SK-N-SH treated with all-trans-retinoic acid at 6 μM for 48 hours (cell line): Measurements from ENCODE around the gene TOM1L1.

Experiments used
- ARNTL ChIP-seq: fragments of 450-650 bp; formaldehyde crosslinking; IDR thresholded peaks from 2 replicates; pipeline ENCODE4 v1.5.0; 2020; ENCODE audit warnings: low read depth, mild to moderate bottlenecking, moderate library complexity, borderline replicate concordance
- ESRRG ChIP-seq: fragments of 250-450 bp; sonication (Bioruptor Pico); IDR thresholded peaks from 2 replicates; pipeline ENCODE4 v1.6.1; 2021; ENCODE audit warnings: mild to moderate bottlenecking
- RARB ChIP-seq: fragments of 250-450 bp; sonication (Bioruptor Pico); IDR thresholded peaks from 2 replicates; pipeline ENCODE4 v1.8.0; 2021; ENCODE audit warnings: mild to moderate bottlenecking, moderate library complexity
- ZFP30 ChIP-seq: fragments of 450-650 bp; formaldehyde crosslinking; IDR thresholded peaks from 2 replicates; pipeline ENCODE4 v1.5.0; 2022; ENCODE audit warnings: mild to moderate bottlenecking, moderate library complexity
- TF ChIP-seq, protein P1 (sequence below): fragments of 250-450 bp; sonication (Bioruptor Pico); IDR thresholded peaks from 2 replicates; pipeline ENCODE4 v1.8.0; 2020; ENCODE audit warnings: mild to moderate bottlenecking, moderate library complexity, borderline replicate concordance
- TF ChIP-seq, protein P2 (sequence below): fragments of 250-450 bp; sonication (Bioruptor Pico); IDR thresholded peaks from 2 replicates; pipeline ENCODE4 v1.8.0; 2021; ENCODE audit warnings: low read depth, mild to moderate bottlenecking, moderate library complexity, borderline replicate concordance

GRCh38 chr17:54919425-54919824 is 18.8 kb downstream of the TOM1L1 start:
- TF ChIP-seq RARB (CRISPR knock-in tag) (no peak), ZFP30 (no peak), ARNTL (no peak), ESRRG (CRISPR knock-in tag) (no peak)
- TF ChIP-seq, protein P1, sequence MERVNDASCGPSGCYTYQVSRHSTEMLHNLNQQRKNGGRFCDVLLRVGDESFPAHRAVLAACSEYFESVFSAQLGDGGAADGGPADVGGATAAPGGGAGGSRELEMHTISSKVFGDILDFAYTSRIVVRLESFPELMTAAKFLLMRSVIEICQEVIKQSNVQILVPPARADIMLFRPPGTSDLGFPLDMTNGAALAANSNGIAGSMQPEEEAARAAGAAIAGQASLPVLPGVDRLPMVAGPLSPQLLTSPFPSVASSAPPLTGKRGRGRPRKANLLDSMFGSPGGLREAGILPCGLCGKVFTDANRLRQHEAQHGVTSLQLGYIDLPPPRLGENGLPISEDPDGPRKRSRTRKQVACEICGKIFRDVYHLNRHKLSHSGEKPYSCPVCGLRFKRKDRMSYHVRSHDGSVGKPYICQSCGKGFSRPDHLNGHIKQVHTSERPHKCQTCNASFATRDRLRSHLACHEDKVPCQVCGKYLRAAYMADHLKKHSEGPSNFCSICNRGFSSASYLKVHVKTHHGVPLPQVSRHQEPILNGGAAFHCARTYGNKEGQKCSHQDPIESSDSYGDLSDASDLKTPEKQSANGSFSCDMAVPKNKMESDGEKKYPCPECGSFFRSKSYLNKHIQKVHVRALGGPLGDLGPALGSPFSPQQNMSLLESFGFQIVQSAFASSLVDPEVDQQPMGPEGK (CRISPR knock-in tag) = no peak
- TF ChIP-seq, protein P2, sequence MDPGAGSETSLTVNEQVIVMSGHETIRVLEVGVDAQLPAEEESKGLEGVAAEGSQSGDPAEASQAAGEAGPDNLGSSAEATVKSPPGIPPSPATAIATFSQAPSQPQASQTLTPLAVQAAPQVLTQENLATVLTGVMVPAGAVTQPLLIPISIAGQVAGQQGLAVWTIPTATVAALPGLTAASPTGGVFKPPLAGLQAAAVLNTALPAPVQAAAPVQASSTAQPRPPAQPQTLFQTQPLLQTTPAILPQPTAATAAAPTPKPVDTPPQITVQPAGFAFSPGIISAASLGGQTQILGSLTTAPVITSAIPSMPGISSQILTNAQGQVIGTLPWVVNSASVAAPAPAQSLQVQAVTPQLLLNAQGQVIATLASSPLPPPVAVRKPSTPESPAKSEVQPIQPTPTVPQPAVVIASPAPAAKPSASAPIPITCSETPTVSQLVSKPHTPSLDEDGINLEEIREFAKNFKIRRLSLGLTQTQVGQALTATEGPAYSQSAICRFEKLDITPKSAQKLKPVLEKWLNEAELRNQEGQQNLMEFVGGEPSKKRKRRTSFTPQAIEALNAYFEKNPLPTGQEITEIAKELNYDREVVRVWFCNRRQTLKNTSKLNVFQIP = no peak
